Posterior vena cava (tissue), 2 donors: Measurements from ENCODE around the gene CHST11. TPM values are rescaled to one million over a fixed set of nuclear protein-coding genes. Genes with fewer than 3 reads are reported as not detected.

Experiments
- DNase-seq: peaks from one replicate; pipeline ENCODE4 v3.0.0-alpha.2; 2020; ENCODE audit warnings: low spot score
- intact Hi-C, 2 donors: fragments of 100-400 bp; cut with DNase I; formaldehyde crosslinking; loops; one replicate each; pipeline versions ENCODE4 v1.14.1 to v1.14.2; 2022 to 2023
- total RNA-seq, 2 donors: library from RNA; stranded (reverse); fragmentation: NEBNext Ultra II Directional; extraction: Animal tissue kit (Norgen Biotek cat#: 25700); gene quantifications; one replicate each; pipeline ENCODE4 v1.2.1, GENCODE V29; 2021
- donor health status: DM: yes; HTN: yes; CAD: no.
- donor health status: DM: yes; HTN: yes; CAD: no.

CHST11 gene
- total RNA-seq, 2 donors from 2014 or later, result 17.1 to 17.4 TPM

GRCh38 chr12:104494137-104494792 is 37.5 kb downstream of the CHST11 start:
- intact Hi-C loops, result no loop called here
- no peak for DNase-seq

GRCh38 chr12:104494793-104495158 is 38.0 kb downstream of the CHST11 start:
- DNase-seq, result no peak
- intact Hi-C loops, result no loop called here

GRCh38 chr12:104495786-104496185 is 39.0 kb downstream of the CHST11 start:
- DNase-seq, result no peak
- intact Hi-C loops, result no loop called here

GRCh38 chr12:104496336-104496735 is 39.6 kb downstream of the CHST11 start:
- intact Hi-C loops, result no loop called here
- no peak for DNase-seq

- intact Hi-C loops, result no loop called here
- DNase-seq, result no peak
Measured at GRCh38 chr12:104498211-104498801, 41.6 kb downstream of the CHST11 start.

- DNase-seq, result no peak
- intact Hi-C loops, result loop anchor here in 1 of 2 donors (1.0 kb wide), 1 partner anchor 47 kb away; no protein-coding TSS in a partner anchor
Measured at GRCh38 chr12:104499668-104500332, 43.1 kb downstream of the CHST11 start.

- no peak for DNase-seq
- intact Hi-C loops, result no loop called here
Measured at GRCh38 chr12:104501115-104501514, 44.4 kb downstream of the CHST11 start.

- intact Hi-C loops, result no loop called here
- DNase-seq, result no peak
Measured at GRCh38 chr12:104501660-104502059, 44.9 kb downstream of the CHST11 start.

GRCh38 chr12:104502217-104502616 is 45.5 kb downstream of the CHST11 start:
- DNase-seq, result no peak

GRCh38 chr12:104502638-104503037 is 45.9 kb downstream of the CHST11 start:
- intact Hi-C loops, result no loop called here
- no peak for DNase-seq

More at GRCh38 chr12:104502217-104502616, 45.5 kb downstream of the CHST11 start:
- intact Hi-C loops, result no loop called here

GRCh38 chr12:104503191-104503590 is 46.4 kb downstream of the CHST11 start:
- no peak for DNase-seq
- intact Hi-C loops, result no loop called here

- no peak for DNase-seq
- intact Hi-C loops, result no loop called here
Measured at GRCh38 chr12:104504146-104504545, 47.4 kb downstream of the CHST11 start.

- DNase-seq, result no peak
- intact Hi-C loops, result no loop called here
Measured at GRCh38 chr12:104505095-104505818, 48.5 kb downstream of the CHST11 start.

GRCh38 chr12:104506676-104507401 is 50.1 kb downstream of the CHST11 start:
- intact Hi-C loops, result no loop called here
- DNase-seq, result no peak

- intact Hi-C loops, result no loop called here
- no peak for DNase-seq
Measured at GRCh38 chr12:104507672-104508071, 50.9 kb downstream of the CHST11 start.

- no peak for DNase-seq
- intact Hi-C loops, result no loop called here
Measured at GRCh38 chr12:104508752-104509446, 52.2 kb downstream of the CHST11 start.

GRCh38 chr12:104510145-104510872 is 53.6 kb downstream of the CHST11 start:
- DNase-seq, result no peak
- intact Hi-C loops, result no loop called here

GRCh38 chr12:104510873-104511440 is 54.2 kb downstream of the CHST11 start:
- intact Hi-C loops, result no loop called here
- no peak for DNase-seq
